Activated naive CD4-positive, alpha-beta T cell treated with anti-CD3 and anti-CD28 coated beads for 36 hours (primary cell): Measurements from ENCODE around the gene TMEM236. TPM values are rescaled to one million over a fixed set of nuclear protein-coding genes. Genes with fewer than 3 reads are reported as not detected.

Experiments
- CTCF ChIA-PET: fragments of 350-600 bp; sonication (Branson Sonifier 250); formaldehyde crosslinking; loops from one replicate; lab custom pipeline; 2021; ENCODE audit warnings: antibody characterized with exemption; lab: Charles Lee
- DNase-seq: peaks from one replicate; pipeline ENCODE4 v3.0.0-alpha.2; 2020
- H3K27ac Mint-ChIP-seq: one replicate; pipeline ENCODE4 v1.8.0; 2021; ENCODE audit warnings: mild to moderate bottlenecking, mixed read lengths
- H3K27me3 Mint-ChIP-seq: one replicate; pipeline ENCODE4 v1.8.0; 2021; ENCODE audit warnings: low read depth, mixed read lengths
- H3K36me3 Mint-ChIP-seq: one replicate; pipeline ENCODE4 v1.8.0; 2021; ENCODE audit warnings: low read depth, mixed read lengths
- H3K4me1 Mint-ChIP-seq: one replicate; pipeline ENCODE4 v1.8.0; 2021; ENCODE audit warnings: low read depth, mixed read lengths
- H3K4me3 Mint-ChIP-seq: one replicate; pipeline ENCODE4 v1.8.0; 2021; ENCODE audit warnings: mild to moderate bottlenecking, moderate library complexity, mixed read lengths
- H3K9me3 Mint-ChIP-seq: one replicate; pipeline ENCODE4 v1.8.0; 2021; ENCODE audit warnings: mixed read lengths
- intact Hi-C: fragments of 100-400 bp; cut with micrococcal nuclease; formaldehyde crosslinking; loops from one replicate; pipeline ENCODE4 v1.15.1; 2023
- total RNA-seq, 2 experiments: library from RNA; stranded (reverse); gene quantifications; one replicate each; pipeline ENCODE4 v1.2.3, GENCODE V29; 2021

TMEM236 gene
- total RNA-seq, 2 experiments from 2014 or later = not detected

DNA sequence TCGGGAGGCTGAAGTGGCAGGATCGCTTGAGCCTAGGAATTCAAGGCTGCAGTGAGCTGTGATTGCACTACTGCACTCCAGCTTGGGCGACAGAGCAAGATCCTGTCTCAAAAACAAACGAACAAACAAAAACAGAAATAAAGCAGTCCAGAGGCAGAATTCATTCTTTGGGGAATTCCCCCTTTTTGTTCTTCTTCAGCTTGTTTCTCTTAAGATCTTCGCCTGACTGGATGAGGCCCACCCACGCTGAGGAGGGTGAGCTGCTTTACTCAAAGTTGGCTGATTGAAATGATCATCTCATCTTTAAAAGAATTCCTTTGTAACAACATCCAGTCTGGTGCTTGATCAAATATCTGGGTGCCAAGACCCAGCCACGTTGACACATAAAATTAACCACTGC lies 67.8 kb downstream of the TMEM236 start:
- no peaks in the 10 kb centered on the region for H3K36me3 Mint-ChIP-seq
- no peak overlapping the region for H3K4me3 Mint-ChIP-seq
- intact Hi-C loops = no loop called here
- CTCF ChIA-PET = interaction anchor here (0.6 kb wide), 1 partner anchor 378 kb away, joined by 4 read pairs; no protein-coding TSS in a partner anchor
- H3K4me1 Mint-ChIP-seq = no peaks in the 10 kb centered on the region
- H3K27me3 Mint-ChIP-seq = peaks cover 3% of the 10 kb centered on the region
- H3K27ac Mint-ChIP-seq = no peak overlapping the region
- no peaks in the 10 kb centered on the region for H3K9me3 Mint-ChIP-seq
- no peak for DNase-seq

DNA sequence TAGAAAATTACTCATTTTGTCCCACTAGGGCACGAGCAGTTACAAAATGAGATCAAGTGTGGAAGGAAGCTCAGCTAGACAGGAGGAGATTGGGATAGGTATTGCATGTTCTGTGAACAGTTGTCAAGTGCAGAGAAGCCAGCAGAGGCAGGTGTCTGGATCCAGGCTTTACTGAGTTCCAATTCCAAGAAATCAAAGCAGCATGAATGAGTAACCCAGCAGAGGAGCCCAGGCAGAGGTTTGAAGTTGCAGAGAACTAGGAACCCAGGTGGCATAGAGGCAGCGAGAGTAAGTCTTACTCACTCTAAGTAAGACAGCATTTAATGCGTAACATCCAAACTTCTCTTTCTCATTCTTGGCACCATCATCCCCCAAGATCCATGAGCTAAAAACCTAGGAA lies 68.9 kb downstream of the TMEM236 start:
- Mint-ChIP-seq H3K36me3 (no peaks in the 10 kb centered on the region), H3K27ac (no peak overlapping the region), H3K4me3 (no peak overlapping the region), H3K27me3 (peaks cover 6% of the 10 kb centered on the region), H3K4me1 (no peaks in the 10 kb centered on the region), H3K9me3 (no peaks in the 10 kb centered on the region)
- CTCF ChIA-PET = interaction anchor here (0.7 to 0.8 kb wide), 2 partner anchors 13 to 41 kb away, joined by 3 read pairs; no protein-coding TSS in a partner anchor
- intact Hi-C loops = no loop called here
- no peak for DNase-seq

DNA sequence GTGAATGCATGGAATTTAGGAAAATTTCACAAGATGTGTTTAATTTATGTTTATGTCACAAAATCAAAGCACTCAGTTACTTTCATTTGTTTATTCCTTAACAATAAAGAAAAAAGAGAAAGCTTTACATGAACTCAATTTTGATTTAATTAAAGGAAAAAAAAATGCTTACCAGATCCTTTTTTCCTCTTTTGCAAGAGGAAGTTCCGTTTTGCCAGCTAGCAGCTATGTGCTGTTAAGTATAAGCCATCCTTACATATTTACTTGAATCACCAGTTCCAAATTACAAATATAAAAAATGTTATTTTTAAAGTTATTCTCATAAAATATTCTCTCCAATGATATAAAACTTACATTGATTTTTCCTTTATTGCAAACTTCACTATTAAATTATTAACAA lies 69.9 kb downstream of the TMEM236 start:
- CTCF ChIA-PET = no interaction called here
- H3K27ac Mint-ChIP-seq = no peak overlapping the region

DNA sequence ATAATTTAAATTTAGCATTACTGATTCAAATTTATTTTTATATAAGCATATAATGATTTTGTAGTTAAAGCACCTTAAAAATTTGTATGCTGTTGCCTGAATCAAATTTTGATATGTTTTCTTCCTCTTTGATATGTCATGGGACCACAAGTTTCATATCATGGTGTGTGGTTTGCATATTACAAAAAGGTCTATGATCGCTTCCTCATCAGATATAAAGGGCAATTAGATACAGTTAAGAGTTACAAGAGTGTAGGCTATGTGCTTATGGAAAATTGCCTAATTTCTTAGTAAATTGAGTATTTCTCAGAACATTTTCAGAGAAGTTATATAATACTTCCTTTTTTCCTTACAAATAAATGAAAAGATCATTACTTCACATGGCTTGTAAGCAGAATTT lies 79.3 kb downstream of the TMEM236 start:
- no peaks in the 10 kb centered on the region for H3K36me3 Mint-ChIP-seq
- no peaks in the 10 kb centered on the region for H3K9me3 Mint-ChIP-seq
- DNase-seq = no peak
- H3K4me3 Mint-ChIP-seq = no peak overlapping the region
- no peak overlapping the region for H3K27ac Mint-ChIP-seq
- H3K27me3 Mint-ChIP-seq = peaks cover 8% of the 10 kb centered on the region
- intact Hi-C loops = no loop called here
- H3K4me1 Mint-ChIP-seq = no peaks in the 10 kb centered on the region
- CTCF ChIA-PET = no interaction called here

More for the DNA sequence above, 69.9 kb downstream of the TMEM236 start:
- no peaks in the 10 kb centered on the region for H3K9me3 Mint-ChIP-seq
- no peaks in the 10 kb centered on the region for H3K4me1 Mint-ChIP-seq
- H3K36me3 Mint-ChIP-seq = no peaks in the 10 kb centered on the region
- peaks cover 6% of the 10 kb centered on the region for H3K27me3 Mint-ChIP-seq
- H3K4me3 Mint-ChIP-seq = no peak overlapping the region
- DNase-seq = no peak
- intact Hi-C loops = no loop called here

DNA sequence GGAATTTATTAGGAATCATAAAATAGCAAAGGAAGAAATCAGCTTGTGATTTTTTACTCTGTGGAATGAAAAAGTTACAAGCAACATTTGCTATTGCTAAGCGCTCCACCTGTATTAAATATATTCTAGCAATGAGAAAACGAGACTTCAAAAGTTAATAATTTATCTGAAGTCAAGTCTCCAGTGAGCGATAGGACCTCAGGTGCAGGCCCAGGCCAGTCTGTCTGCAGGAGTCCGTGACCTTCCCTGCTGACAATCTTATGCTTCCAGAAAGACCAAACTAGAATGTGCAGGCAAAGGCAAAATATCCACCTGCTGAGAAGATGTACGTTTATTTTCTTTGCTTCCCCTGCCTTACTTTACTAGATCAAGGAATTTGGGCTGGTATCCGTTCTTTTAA lies 79.9 kb downstream of the TMEM236 start:
- no peak overlapping the region for H3K27ac Mint-ChIP-seq
- H3K9me3 Mint-ChIP-seq = no peaks in the 10 kb centered on the region
- intact Hi-C loops = no loop called here
- DNase-seq = no peak
- H3K36me3 Mint-ChIP-seq = no peaks in the 10 kb centered on the region
- H3K27me3 Mint-ChIP-seq = peaks cover 8% of the 10 kb centered on the region
- CTCF ChIA-PET = no interaction called here
- H3K4me1 Mint-ChIP-seq = no peaks in the 10 kb centered on the region
- no peak overlapping the region for H3K4me3 Mint-ChIP-seq

DNA sequence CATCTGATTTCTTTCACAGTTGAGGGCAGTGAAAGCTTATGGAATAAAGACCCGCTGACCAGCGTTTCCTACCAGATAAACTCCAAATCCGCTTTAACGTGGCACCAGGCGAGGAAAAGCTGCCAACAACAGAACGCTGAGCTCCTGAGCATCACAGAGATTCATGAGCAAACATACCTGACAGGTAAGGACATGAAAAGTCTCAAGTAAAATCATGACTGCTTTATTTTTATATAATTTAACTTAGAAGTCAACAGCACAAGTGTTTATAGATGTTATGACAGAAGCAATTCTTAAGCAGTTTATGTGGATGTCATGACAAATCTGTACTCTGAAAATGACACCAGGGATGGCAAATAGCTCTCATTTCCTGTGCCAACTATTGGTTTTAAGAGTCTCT lies 81.7 kb downstream of the TMEM236 start:
- CTCF ChIA-PET = no interaction called here
- peaks cover 16% of the 10 kb centered on the region for H3K27me3 Mint-ChIP-seq
- H3K36me3 Mint-ChIP-seq = no peaks in the 10 kb centered on the region
- no peaks in the 10 kb centered on the region for H3K9me3 Mint-ChIP-seq
- intact Hi-C loops = no loop called here
- no peak for DNase-seq
- no peak overlapping the region for H3K27ac Mint-ChIP-seq
- H3K4me1 Mint-ChIP-seq = no peaks in the 10 kb centered on the region
- no peak overlapping the region for H3K4me3 Mint-ChIP-seq

DNA sequence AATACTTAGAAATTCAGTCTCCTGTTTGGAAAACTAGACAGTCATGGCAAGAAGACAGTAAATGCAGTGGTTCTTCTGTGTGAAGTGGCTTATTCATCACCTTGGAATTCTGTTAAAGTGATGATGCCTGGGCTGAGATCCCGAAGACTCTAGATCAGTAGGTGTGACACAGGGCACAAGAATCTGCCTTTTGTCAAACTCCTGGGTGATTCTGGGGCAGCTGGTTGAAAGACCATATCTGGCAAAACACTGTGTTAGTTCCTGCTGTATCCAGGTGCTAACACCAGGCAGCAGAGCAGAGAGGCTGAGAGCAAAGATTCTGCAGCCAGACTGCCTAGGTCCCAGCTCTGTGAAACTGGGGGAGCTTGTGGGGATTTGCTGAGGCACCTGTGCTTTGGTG lies 83.7 kb downstream of the TMEM236 start:
- Mint-ChIP-seq H3K9me3 (no peaks in the 10 kb centered on the region), H3K27me3 (peaks cover 16% of the 10 kb centered on the region), H3K4me3 (no peak overlapping the region), H3K4me1 (no peaks in the 10 kb centered on the region), H3K27ac (no peak overlapping the region), H3K36me3 (no peaks in the 10 kb centered on the region)
- CTCF ChIA-PET = interaction anchor here (0.7 kb wide), 1 partner anchor 15 kb away, joined by 3 read pairs; no protein-coding TSS in a partner anchor
- intact Hi-C loops = no loop called here
- DNase-seq = no peak

DNA sequence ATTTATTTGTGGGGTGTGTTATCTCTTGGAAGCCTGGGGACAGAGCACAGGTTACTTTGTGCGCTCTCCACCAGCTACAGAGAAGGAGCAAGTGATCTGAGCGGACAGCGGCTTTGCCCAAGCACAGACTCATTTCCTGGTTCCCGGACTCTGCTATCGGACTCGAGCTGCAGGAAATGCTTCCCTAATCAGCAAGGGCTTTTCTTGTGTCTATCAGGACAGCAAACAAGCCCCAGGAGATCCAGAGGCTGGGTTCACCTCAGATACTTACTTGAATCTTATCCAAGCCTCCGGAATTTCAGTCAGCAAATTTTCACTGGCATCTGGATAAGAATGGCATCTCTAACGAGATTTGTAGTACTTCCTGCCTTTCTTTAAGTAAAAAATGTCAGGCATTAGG lies 84.9 kb downstream of the TMEM236 start:
- no peak for DNase-seq
- Mint-ChIP-seq H3K27ac (no peak overlapping the region), H3K4me1 (no peaks in the 10 kb centered on the region), H3K27me3 (peaks cover 16% of the 10 kb centered on the region), H3K9me3 (no peaks in the 10 kb centered on the region), H3K4me3 (no peak overlapping the region), H3K36me3 (no peaks in the 10 kb centered on the region)
- intact Hi-C loops = no loop called here
- CTCF ChIA-PET = no interaction called here

DNA sequence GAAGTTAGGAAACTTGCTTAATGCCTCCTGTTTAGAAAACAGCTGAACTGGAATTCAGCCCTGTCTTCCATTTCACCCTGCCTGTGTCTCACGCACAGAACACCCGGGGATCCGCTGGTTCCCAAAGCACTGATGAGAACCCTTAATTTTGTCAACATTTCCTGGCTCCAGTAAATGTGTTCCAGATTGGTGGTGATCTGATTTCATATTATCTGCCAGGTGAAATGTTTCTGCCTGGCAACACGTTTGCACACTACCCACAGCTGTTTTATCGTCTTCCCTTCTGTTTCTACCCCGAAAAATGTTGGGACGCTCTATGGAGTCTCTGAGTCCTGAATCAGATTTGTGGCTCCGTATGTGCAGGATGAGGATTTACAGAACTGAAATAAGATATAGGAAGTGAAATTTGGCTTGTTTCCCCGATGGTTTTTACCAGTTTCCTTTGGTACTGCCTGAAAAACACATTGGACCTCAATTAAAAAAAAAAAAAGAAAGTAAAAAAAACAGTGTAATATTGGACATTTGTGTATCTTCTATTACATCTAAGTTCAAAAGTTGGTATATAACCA lies 86.2 kb downstream of the TMEM236 start:
- H3K27me3 Mint-ChIP-seq = peaks cover 16% of the 10 kb centered on the region
- intact Hi-C loops = no loop called here

DNA sequence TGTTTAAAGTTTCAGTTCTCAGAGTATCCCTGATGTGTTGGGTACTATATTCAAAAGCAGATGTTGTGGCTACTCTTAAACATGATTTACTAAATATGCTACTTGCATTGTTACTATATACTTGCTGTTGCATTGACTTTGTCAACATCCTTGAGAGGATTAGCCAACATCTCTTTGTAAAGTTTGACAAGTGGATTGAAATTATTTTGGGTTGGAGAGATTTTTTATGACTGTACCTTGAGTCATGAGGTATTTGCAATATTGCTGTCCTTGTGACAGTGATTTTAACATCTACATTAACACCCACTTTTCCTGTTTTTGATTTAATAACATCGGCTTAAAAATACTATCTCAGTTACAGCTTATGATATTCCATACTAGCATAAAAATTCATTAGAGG lies 89.0 kb downstream of the TMEM236 start:
- no peak overlapping the region for H3K27ac Mint-ChIP-seq
- no peak overlapping the region for H3K4me3 Mint-ChIP-seq
- no peaks in the 10 kb centered on the region for H3K36me3 Mint-ChIP-seq
- peaks cover 11% of the 10 kb centered on the region for H3K27me3 Mint-ChIP-seq
- DNase-seq = no peak
- CTCF ChIA-PET = no interaction called here
- intact Hi-C loops = no loop called here
- H3K9me3 Mint-ChIP-seq = no peaks in the 10 kb centered on the region
- no peaks in the 10 kb centered on the region for H3K4me1 Mint-ChIP-seq

More for the DNA sequence above, 86.2 kb downstream of the TMEM236 start:
- DNase-seq = no peak
- Mint-ChIP-seq H3K4me1 (no peaks in the 10 kb centered on the region), H3K36me3 (no peaks in the 10 kb centered on the region), H3K9me3 (no peaks in the 10 kb centered on the region), H3K27ac (no peak overlapping the region), H3K4me3 (no peak overlapping the region)
- CTCF ChIA-PET = no interaction called here

DNA sequence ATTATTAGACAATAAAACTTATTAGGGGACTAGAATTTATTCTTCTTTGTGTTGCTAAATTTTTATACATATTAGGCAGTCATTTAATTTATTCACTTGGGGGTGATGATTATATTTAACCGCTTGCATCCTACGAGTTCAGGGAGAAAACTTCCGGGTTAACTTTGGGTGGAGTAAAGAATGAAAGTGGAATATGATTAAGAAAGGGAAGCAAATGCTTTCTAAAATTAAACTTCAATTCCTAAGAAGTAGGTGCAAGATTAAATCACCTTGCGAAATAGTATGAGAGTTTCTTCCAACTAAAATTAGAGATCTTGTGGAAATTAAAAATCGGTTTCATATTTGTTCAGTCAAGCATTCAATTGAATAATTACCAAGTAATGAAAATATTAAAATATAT lies 90.6 kb downstream of the TMEM236 start:
- CTCF ChIA-PET = no interaction called here
- peaks cover 8% of the 10 kb centered on the region for H3K27me3 Mint-ChIP-seq
- no peaks in the 10 kb centered on the region for H3K4me1 Mint-ChIP-seq
- no peak overlapping the region for H3K4me3 Mint-ChIP-seq
- no peaks in the 10 kb centered on the region for H3K36me3 Mint-ChIP-seq
- intact Hi-C loops = no loop called here
- DNase-seq = no peak
- H3K9me3 Mint-ChIP-seq = no peaks in the 10 kb centered on the region
- no peak overlapping the region for H3K27ac Mint-ChIP-seq

DNA sequence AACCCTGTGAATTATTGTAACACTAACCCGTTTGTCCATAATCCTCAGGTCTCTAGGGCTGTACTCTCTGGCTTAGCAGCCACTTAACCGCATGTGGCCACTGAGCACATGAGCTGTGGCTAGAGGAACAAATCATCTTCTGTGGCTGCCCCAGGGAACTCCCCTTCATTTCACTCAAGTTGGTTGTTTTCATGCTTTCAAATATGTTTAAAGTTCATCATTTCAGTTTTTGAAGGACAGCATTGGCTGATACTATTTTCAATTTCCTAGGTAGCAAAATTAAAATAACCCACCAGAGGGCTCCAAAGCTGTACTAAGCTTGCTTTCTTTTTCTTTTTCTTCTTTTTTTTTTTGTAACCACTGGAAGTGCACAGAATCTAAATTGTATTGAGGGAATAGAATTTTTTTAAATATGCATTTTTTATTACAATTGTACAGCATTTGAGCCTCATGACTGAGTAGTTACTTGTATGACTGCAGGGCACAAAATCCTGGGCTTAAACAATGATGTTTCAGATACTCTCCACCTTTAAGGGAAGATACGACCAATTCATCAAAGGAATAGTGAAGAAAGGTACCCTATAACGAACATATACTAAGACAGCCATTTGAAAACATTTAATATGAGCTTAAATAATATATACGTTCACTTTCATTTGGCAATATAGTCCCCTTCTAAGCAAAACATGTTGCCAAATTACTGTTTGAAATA lies 95.7 kb downstream of the TMEM236 start:
- intact Hi-C loops = loop anchor here (2.0 to 5.0 kb wide), 3 partner anchors 255 to 390 kb away; no protein-coding TSS in a partner anchor
- Mint-ChIP-seq H3K4me1 (no peaks in the 10 kb centered on the region), H3K36me3 (no peaks in the 10 kb centered on the region), H3K27me3 (peaks cover 6% of the 10 kb centered on the region), H3K27ac (no peak overlapping the region), H3K4me3 (no peak overlapping the region), H3K9me3 (no peaks in the 10 kb centered on the region)
- CTCF ChIA-PET = interaction anchor here (0.6 to 0.9 kb wide), 3 partner anchors 22 to 1064 kb away, joined by 3 to 4 read pairs (median 3); no protein-coding TSS in a partner anchor
- no peak for DNase-seq

DNA sequence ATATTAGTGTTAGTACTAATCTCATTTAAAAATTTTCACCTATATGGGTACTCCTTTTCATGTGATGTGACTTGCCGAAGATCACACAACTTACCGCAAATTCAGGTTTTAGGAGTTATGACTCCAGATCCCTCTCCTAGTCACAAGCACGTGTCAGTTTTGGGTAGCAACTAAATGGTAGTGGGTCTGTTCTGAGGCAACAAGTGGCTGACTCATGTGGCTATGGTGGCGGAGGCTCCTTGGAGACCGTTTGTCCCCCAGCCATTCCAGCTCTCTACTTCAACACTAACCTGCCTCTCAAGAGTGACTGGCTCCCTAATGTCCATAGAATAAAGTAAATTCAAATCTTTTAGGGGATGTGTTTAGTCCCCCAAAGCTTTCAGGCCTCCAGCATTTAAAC lies 96.6 kb downstream of the TMEM236 start:
- DNase-seq = no peak
- intact Hi-C loops = loop anchor here (5.0 kb wide), 2 partner anchors 254 to 389 kb away; no protein-coding TSS in a partner anchor
- Mint-ChIP-seq H3K27ac (no peak overlapping the region), H3K27me3 (peaks cover 6% of the 10 kb centered on the region), H3K36me3 (no peaks in the 10 kb centered on the region), H3K4me3 (no peak overlapping the region), H3K4me1 (no peaks in the 10 kb centered on the region), H3K9me3 (no peaks in the 10 kb centered on the region)
- CTCF ChIA-PET = no interaction called here
